Nephron progenitor cell (in vitro differentiated cells): ENCODE measurements around the gene TNNI3K.

Experiments
- DNase-seq: peaks from one replicate; pipeline ENCODE4 v3.0.0; 2021
- H3K27ac Mint-ChIP-seq: 2 replicates; pipeline ENCODE4 v1.8.0; 2021; ENCODE audit warnings: mild to moderate bottlenecking, moderate library complexity, mixed read lengths
- H3K27me3 Mint-ChIP-seq: 2 replicates; pipeline ENCODE4 v1.8.0; 2021; ENCODE audit warnings: mild to moderate bottlenecking, low read depth, mixed read lengths; ENCODE audit not compliant: poor library complexity
- H3K36me3 Mint-ChIP-seq: 2 replicates; pipeline ENCODE4 v1.8.0; 2021; ENCODE audit warnings: low read depth, mixed read lengths
- H3K4me1 Mint-ChIP-seq: 2 replicates; pipeline ENCODE4 v1.8.0; 2021; ENCODE audit warnings: mixed read lengths
- H3K4me3 Mint-ChIP-seq: 2 replicates; pipeline ENCODE4 v1.8.0; 2021; ENCODE audit warnings: mild to moderate bottlenecking, moderate library complexity, mixed read lengths
- H3K9me3 Mint-ChIP-seq: 2 replicates; pipeline ENCODE4 v1.8.0; 2021; ENCODE audit warnings: mild to moderate bottlenecking, moderate library complexity, mixed read lengths
- TF ChIP-seq, protein P1 (sequence below): fragments of 200-600 bp; sonication (generic); IDR thresholded peaks from 2 replicates; pipeline ENCODE4 v1.5.0; 2021; ENCODE audit warnings: antibody characterized with exemption

TNNI3K gene

DNA sequence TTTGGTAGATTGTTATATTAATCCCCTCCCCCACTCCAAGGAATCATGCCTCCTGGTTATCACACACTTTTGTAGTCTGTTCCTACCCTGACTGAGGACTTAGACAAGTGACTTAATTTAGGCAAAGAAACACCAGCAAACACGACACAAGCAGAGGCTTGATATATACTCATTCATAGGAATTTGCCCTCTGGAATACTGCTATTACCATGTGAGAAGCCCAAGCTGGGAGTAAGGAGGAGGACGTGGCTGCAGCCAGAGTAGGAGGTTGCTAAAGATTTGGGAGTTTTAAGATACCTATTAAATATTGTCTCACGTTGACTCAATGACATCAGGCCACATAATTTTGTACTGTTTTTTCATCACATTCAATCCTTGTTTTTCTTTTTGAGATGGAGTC lies 177.1 kb downstream of the TNNI3K start:
- Mint-ChIP-seq H3K4me1 (no peaks in the 10 kb centered on the region), H3K36me3 (no peaks in the 10 kb centered on the region), H3K27ac (peak overlapping the region; percentile 46), H3K27me3 (peaks cover 2% of the 10 kb centered on the region), H3K9me3 (no peaks in the 10 kb centered on the region), H3K4me3 (no peak overlapping the region)
- no peak for DNase-seq
- TF ChIP-seq, protein P1, sequence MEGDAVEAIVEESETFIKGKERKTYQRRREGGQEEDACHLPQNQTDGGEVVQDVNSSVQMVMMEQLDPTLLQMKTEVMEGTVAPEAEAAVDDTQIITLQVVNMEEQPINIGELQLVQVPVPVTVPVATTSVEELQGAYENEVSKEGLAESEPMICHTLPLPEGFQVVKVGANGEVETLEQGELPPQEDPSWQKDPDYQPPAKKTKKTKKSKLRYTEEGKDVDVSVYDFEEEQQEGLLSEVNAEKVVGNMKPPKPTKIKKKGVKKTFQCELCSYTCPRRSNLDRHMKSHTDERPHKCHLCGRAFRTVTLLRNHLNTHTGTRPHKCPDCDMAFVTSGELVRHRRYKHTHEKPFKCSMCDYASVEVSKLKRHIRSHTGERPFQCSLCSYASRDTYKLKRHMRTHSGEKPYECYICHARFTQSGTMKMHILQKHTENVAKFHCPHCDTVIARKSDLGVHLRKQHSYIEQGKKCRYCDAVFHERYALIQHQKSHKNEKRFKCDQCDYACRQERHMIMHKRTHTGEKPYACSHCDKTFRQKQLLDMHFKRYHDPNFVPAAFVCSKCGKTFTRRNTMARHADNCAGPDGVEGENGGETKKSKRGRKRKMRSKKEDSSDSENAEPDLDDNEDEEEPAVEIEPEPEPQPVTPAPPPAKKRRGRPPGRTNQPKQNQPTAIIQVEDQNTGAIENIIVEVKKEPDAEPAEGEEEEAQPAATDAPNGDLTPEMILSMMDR: no peak

DNA sequence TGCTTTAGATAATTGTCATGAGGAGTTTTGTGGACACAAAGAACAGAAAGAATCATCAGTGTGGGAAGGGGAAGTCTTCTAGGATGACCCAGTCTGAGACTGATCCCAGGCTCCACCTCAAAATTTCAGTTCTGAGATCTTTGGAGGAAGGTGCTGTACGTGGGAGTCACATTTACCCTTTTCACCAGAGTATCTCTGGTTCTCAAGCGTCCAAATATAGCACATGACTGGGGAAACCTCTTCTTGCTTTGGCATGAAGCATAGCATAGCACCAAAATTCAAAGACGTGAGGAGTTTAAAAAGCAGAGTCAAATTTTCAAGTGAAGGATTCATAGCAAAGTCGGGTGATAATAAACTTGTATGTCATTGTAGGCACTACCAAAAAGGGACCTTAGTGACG lies 180.7 kb downstream of the TNNI3K start:
- Mint-ChIP-seq H3K27me3 (peaks cover 2% of the 10 kb centered on the region), H3K4me3 (no peak overlapping the region), H3K27ac (no peak overlapping the region), H3K9me3 (no peaks in the 10 kb centered on the region), H3K4me1 (no peaks in the 10 kb centered on the region), H3K36me3 (no peaks in the 10 kb centered on the region)
- DNase-seq: no peak
- TF ChIP-seq, protein P1: no peak

- Mint-ChIP-seq H3K27ac (no peak overlapping the region), H3K4me1 (peaks cover 10% of the 10 kb centered on the region), H3K36me3 (no peaks in the 10 kb centered on the region), H3K4me3 (no peak overlapping the region), H3K27me3 (no peaks in the 10 kb centered on the region), H3K9me3 (no peaks in the 10 kb centered on the region)
- no peak for DNase-seq
- TF ChIP-seq, protein P1: no peak
These were observed 184.4 kb downstream of the TNNI3K start for GRCh38 chr1:74419611-74420010.

DNA sequence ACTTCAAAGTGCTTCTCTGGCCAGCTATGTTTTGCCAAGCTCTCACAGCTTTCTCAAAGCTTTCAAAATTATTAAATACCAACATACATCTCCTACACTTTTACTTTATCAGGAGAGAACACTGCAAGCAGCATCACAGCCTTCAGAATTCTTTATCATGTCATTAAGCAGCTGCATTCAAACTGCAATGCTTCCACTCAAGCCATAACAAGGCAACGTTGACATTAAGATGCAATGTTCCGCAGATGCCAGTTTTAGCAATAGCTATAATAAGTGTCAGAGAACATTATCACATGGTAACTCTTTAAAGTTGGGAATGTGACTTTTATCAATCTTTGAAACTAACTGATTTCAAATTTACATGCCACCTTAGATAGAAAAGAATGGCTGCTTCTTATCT lies 185.3 kb downstream of the TNNI3K start:
- Mint-ChIP-seq H3K36me3 (no peaks in the 10 kb centered on the region), H3K27ac (no peak overlapping the region), H3K9me3 (no peaks in the 10 kb centered on the region), H3K4me3 (no peak overlapping the region), H3K27me3 (no peaks in the 10 kb centered on the region), H3K4me1 (peaks cover 10% of the 10 kb centered on the region)
- TF ChIP-seq, protein P1: no peak
- no peak for DNase-seq

DNA sequence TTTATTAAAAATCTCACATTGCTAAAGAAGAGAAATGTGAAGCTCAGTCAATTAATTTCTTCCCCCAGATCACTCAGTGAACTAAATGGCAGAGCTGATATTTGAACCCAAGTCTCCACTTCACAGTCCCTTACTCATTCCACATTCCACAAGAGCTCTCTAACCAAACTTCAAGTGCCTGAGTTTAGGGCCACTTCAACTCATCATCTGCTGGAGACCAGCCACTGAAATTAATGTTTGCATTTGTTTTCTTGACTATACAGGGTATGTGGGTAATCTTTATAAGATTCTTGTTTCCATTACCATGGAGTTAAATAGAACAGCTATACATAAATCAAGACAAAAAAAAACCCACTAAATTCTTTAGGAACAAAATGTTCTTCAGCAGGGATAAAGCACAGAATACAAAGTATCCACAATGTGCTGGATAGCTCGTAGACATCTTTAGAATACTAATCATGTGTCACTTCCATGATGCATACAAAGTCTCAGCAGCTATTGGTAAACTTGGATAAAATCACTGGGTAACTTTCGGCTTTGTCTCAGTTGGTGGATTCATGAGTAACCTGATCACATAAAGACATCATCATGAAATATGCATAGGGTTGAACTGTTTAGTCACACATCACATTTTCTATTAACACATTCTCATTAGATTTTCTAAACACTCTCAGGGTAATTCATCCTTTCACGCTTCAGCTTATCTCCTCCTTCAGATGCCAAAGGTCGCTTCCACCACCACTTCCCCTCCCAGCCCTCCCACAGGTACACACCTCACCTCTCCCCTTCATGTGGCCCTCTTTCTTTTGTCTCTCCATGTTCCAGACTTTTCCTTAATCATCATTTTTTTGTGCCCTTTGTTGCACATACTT lies 187.5 kb downstream of the TNNI3K start:
- H3K9me3 Mint-ChIP-seq: no peaks in the 10 kb centered on the region
- H3K4me3 Mint-ChIP-seq: no peak overlapping the region
- no peaks in the 10 kb centered on the region for H3K27me3 Mint-ChIP-seq
- TF ChIP-seq, protein P1: no peak
- H3K27ac Mint-ChIP-seq: no peak overlapping the region
- DNase-seq: no peak
- H3K36me3 Mint-ChIP-seq: no peaks in the 10 kb centered on the region
- H3K4me1 Mint-ChIP-seq: peaks cover 17% of the 10 kb centered on the region

GRCh38 chr1:74423471-74423870 lies 188.3 kb downstream of the TNNI3K start:
- Mint-ChIP-seq H3K4me3 (no peak overlapping the region), H3K4me1 (peaks cover 17% of the 10 kb centered on the region), H3K9me3 (no peaks in the 10 kb centered on the region), H3K36me3 (no peaks in the 10 kb centered on the region), H3K27me3 (no peaks in the 10 kb centered on the region), H3K27ac (no peak overlapping the region)
- DNase-seq: no peak
- TF ChIP-seq, protein P1: no peak
